ENCODE results near the gene GUCY1A2. TPM values are rescaled to one million over a fixed set of nuclear protein-coding genes. Genes with fewer than 3 reads are reported as not detected.

The GUCY1A2 gene
- total RNA-seq, 4 donors from 2014 or later = 2.5 to 7.7 (median 4.4) TPM

GRCh38 chr11:106708348-106708747, 309.9 kb downstream of the GUCY1A2 start:
- no peaks in the 10 kb centered on the region for H3K4me1 ChIP-seq
- no peaks in the 10 kb centered on the region for H3K27me3 ChIP-seq
- DNase-seq (ENCODE audit: extremely low spot score) = no peak
- H3K36me3 ChIP-seq = no peaks in the 10 kb centered on the region
- no peak overlapping the region for H3K27ac ChIP-seq (replicated peaks in 1 of 4)
- intact Hi-C loops (cut with DNase I) = no loop called here
- no peaks in the 10 kb centered on the region for H3K9me3 ChIP-seq
- no peak for TF ChIP-seq EP300 (IDR thresholded peaks at IDR 0.05)
- TF ChIP-seq POLR2A (IDR thresholded peaks at IDR 0.05; ENCODE audit: low read depth) = no peak
- no peak for TF ChIP-seq POLR2AphosphoS5 (IDR thresholded peaks at IDR 0.05)
- no peak for TF ChIP-seq CTCF (IDR thresholded peaks at IDR 0.05)
- 87% methylated on average over 7 of the region's 7 CpGs for WGBS
- no peak overlapping the region for H3K4me3 ChIP-seq

- no peak overlapping the region for H3K27ac ChIP-seq (replicated peaks in 1 of 4)
- no peaks in the 10 kb centered on the region for H3K27me3 ChIP-seq
- no peaks in the 10 kb centered on the region for H3K9me3 ChIP-seq
- intact Hi-C loops (cut with DNase I) = no loop called here
- no peak for TF ChIP-seq POLR2A (IDR thresholded peaks at IDR 0.05; ENCODE audit: low read depth)
- TF ChIP-seq POLR2AphosphoS5 (IDR thresholded peaks at IDR 0.05) = no peak
- no peak for TF ChIP-seq EP300 (IDR thresholded peaks at IDR 0.05)
- TF ChIP-seq CTCF (IDR thresholded peaks at IDR 0.05) = no peak
- H3K36me3 ChIP-seq = no peaks in the 10 kb centered on the region
- H3K4me3 ChIP-seq = no peak overlapping the region
- no peak for DNase-seq (ENCODE audit: extremely low spot score)
- H3K4me1 ChIP-seq = no peaks in the 10 kb centered on the region
Observed at GRCh38 chr11:106706355-106706754, 311.9 kb downstream of the GUCY1A2 start.

- 87% methylated on average over 3 of the region's 3 CpGs for WGBS
- DNase-seq (ENCODE audit: extremely low spot score) = no peak
- intact Hi-C loops (cut with DNase I) = no loop called here
Observed at GRCh38 chr11:106702805-106703204, 315.5 kb downstream of the GUCY1A2 start.

GRCh38 chr11:106697058-106697457, 321.2 kb downstream of the GUCY1A2 start:
- intact Hi-C loops (cut with DNase I) = no loop called here
- no peak for DNase-seq (ENCODE audit: extremely low spot score)
- 87% methylated on average over 2 of the region's 2 CpGs for WGBS
- Histone ChIP-seq H3K36me3 (no peaks in the 10 kb centered on the region), H3K27me3 (no peaks in the 10 kb centered on the region), H3K9me3 (no peaks in the 10 kb centered on the region), H3K4me3 (no peak overlapping the region), H3K27ac (replicated peaks in 1 of 4) (no peak overlapping the region), H3K4me1 (no peaks in the 10 kb centered on the region)
- TF ChIP-seq CTCF (IDR thresholded peaks at IDR 0.05) = no peak
- no peak for TF ChIP-seq EP300 (IDR thresholded peaks at IDR 0.05)
- no peak for TF ChIP-seq POLR2AphosphoS5 (IDR thresholded peaks at IDR 0.05)
- TF ChIP-seq POLR2A (IDR thresholded peaks at IDR 0.05; ENCODE audit: low read depth) = no peak

More at GRCh38 chr11:106702805-106703204, 315.5 kb downstream of the GUCY1A2 start:
- Histone ChIP-seq H3K9me3 (no peaks in the 10 kb centered on the region), H3K27me3 (no peaks in the 10 kb centered on the region), H3K4me1 (no peaks in the 10 kb centered on the region), H3K36me3 (no peaks in the 10 kb centered on the region), H3K27ac (replicated peaks in 1 of 4) (no peak overlapping the region), H3K4me3 (no peak overlapping the region)
- TF ChIP-seq POLR2A (IDR thresholded peaks at IDR 0.05; ENCODE audit: low read depth) = no peak
- no peak for TF ChIP-seq EP300 (IDR thresholded peaks at IDR 0.05)
- TF ChIP-seq CTCF (IDR thresholded peaks at IDR 0.05) = no peak
- no peak for TF ChIP-seq POLR2AphosphoS5 (IDR thresholded peaks at IDR 0.05)

GRCh38 chr11:106695506-106695905, 322.8 kb downstream of the GUCY1A2 start:
- 60% methylated on average over 2 of the region's 2 CpGs for WGBS
- no peak for TF ChIP-seq CTCF (IDR thresholded peaks at IDR 0.05)
- no peak for TF ChIP-seq EP300 (IDR thresholded peaks at IDR 0.05)
- TF ChIP-seq POLR2AphosphoS5 (IDR thresholded peaks at IDR 0.05) = no peak
- TF ChIP-seq POLR2A (IDR thresholded peaks at IDR 0.05; ENCODE audit: low read depth) = no peak
- DNase-seq (ENCODE audit: extremely low spot score) = no peak
- H3K4me3 ChIP-seq = no peak overlapping the region
- intact Hi-C loops (cut with DNase I) = no loop called here
- no peaks in the 10 kb centered on the region for H3K9me3 ChIP-seq
- H3K36me3 ChIP-seq = no peaks in the 10 kb centered on the region
- H3K27me3 ChIP-seq = no peaks in the 10 kb centered on the region
- no peaks in the 10 kb centered on the region for H3K4me1 ChIP-seq
- no peak overlapping the region for H3K27ac ChIP-seq (replicated peaks in 1 of 4)
